GM12878 (cell line): ENCODE results near the gene SYNJ2BP.

ENCODE experiments used
- CEBPB ChIP-seq, 2 experiments: fragments of 150-350 bp in 1 of 2; IDR thresholded peaks; 2 replicates each; pipeline ENCODE4 v1.6.1; 2012 to 2014; ENCODE audit warnings: low read depth in 2 of 2, low read length in 2 of 2, borderline replicate concordance in 1 of 2, inconsistent platforms in 1 of 2
- CHD2 ChIP-seq: IDR thresholded peaks from 2 replicates; pipeline ENCODE4 v1.6.1; 2011; ENCODE audit warnings: low read depth, low read length, improper control_type of control experiment, borderline replicate concordance
- EP300 ChIP-seq, 2 experiments: fragments of 150-350 bp in 1 of 2; IDR thresholded peaks; 2 replicates each; pipeline ENCODE4 v1.6.1; 2011 to 2012; ENCODE audit warnings: low read depth in 2 of 2, low read length in 2 of 2, borderline replicate concordance in 1 of 2, improper control_type of control experiment in 1 of 2, inconsistent platforms in 1 of 2; ENCODE audit not compliant: control insufficient read depth in 1 of 2
- EZH2 ChIP-seq: IDR thresholded peaks from 2 replicates; pipeline ENCODE4 v1.6.1; 2012; ENCODE audit warnings: low read depth, mild to moderate bottlenecking, control low read depth, inconsistent platforms, low read length, borderline replicate concordance; ENCODE audit not compliant: control insufficient read depth
- MYC ChIP-seq: IDR thresholded peaks from 2 replicates; pipeline ENCODE4 v1.6.1; 2011; ENCODE audit warnings: mild to moderate bottlenecking, low read length, moderate library complexity, inconsistent platforms; ENCODE audit not compliant: insufficient read depth, insufficient replicate concordance, insufficient read length, severe bottlenecking
- RBBP5 ChIP-seq: fragments of 200-600 bp; sonication (generic); conservative IDR thresholded peaks from 2 replicates; pipeline ENCODE4 v1.6.1; 2016
- RCOR1 ChIP-seq: conservative IDR thresholded peaks from 2 replicates; pipeline ENCODE4 v1.6.1; 2012; ENCODE audit warnings: low read depth, low read length, improper control_type of control experiment
- SIN3A ChIP-seq: IDR thresholded peaks from 2 replicates; pipeline ENCODE4 v1.6.1; 2012; ENCODE audit warnings: low read depth, low read length, improper control_type of control experiment
- SPI1 ChIP-seq: IDR thresholded peaks from 2 replicates; pipeline ENCODE4 v1.6.1; 2011; ENCODE audit warnings: low read depth, mild to moderate bottlenecking, low read length, moderate library complexity, borderline replicate concordance; ENCODE audit not compliant: insufficient read depth
- ZBED1 ChIP-seq: IDR thresholded peaks from 2 replicates; pipeline ENCODE4 v1.6.1; 2016; ENCODE audit warnings: borderline replicate concordance
- TF ChIP-seq, protein P1 (sequence below): IDR thresholded peaks from 2 replicates; pipeline ENCODE4 v1.6.1; 2011; ENCODE audit warnings: borderline replicate concordance, low read depth, mild to moderate bottlenecking, moderate library complexity, low read length; ENCODE audit not compliant: insufficient read depth, poor library complexity, severe bottlenecking
- TF ChIP-seq, protein P2 (sequence below): IDR thresholded peaks from 2 replicates; pipeline ENCODE4 v1.6.1; 2012; ENCODE audit warnings: low read depth, low read length, improper control_type of control experiment
- TF ChIP-seq, protein P3 (sequence below): IDR thresholded peaks from 2 replicates; pipeline ENCODE4 v1.6.1; 2012; ENCODE audit warnings: low read depth, low read length, improper control_type of control experiment

DNA sequence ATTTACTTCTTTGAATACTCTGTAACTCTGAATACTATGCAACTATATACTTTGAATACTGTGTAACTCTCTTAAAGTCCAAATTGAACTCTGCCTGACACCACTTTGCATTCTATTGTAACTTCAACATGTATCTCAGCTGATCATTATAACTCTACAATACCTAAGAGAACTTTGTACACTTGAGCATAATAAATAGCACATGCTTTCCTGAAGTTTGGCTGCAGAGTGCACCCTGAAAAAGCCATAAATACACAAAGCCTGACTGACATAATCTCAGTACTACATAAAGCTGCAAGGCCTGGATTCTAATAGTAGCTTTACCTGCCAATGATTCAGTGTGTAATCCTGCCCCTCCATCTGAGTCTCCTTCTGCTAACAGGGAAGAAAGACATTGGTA is 36.1 kb downstream of the SYNJ2BP start:
- TF ChIP-seq, protein P1, sequence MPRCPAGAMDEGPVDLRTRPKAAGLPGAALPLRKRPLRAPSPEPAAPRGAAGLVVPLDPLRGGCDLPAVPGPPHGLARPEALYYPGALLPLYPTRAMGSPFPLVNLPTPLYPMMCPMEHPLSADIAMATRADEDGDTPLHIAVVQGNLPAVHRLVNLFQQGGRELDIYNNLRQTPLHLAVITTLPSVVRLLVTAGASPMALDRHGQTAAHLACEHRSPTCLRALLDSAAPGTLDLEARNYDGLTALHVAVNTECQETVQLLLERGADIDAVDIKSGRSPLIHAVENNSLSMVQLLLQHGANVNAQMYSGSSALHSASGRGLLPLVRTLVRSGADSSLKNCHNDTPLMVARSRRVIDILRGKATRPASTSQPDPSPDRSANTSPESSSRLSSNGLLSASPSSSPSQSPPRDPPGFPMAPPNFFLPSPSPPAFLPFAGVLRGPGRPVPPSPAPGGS, result no peak
- TF ChIP-seq EP300 (IDR thresholded peaks at IDR 0.05; ENCODE audit: borderline replicate concordance in 1 of 2, control insufficient read depth in 1 of 2, low read depth in 2 of 2, low read length in 2 of 2) (no peak), CEBPB (IDR thresholded peaks at IDR 0.05; ENCODE audit: borderline replicate concordance in 1 of 2, low read depth in 2 of 2, low read length in 2 of 2) (no peak), RCOR1 (no peak), SPI1 (no peak), MYC (no peak), ZBED1 (no peak), RBBP5 (no peak), CHD2 (no peak), EZH2 (no peak), SIN3A (no peak)
- TF ChIP-seq, protein P2, sequence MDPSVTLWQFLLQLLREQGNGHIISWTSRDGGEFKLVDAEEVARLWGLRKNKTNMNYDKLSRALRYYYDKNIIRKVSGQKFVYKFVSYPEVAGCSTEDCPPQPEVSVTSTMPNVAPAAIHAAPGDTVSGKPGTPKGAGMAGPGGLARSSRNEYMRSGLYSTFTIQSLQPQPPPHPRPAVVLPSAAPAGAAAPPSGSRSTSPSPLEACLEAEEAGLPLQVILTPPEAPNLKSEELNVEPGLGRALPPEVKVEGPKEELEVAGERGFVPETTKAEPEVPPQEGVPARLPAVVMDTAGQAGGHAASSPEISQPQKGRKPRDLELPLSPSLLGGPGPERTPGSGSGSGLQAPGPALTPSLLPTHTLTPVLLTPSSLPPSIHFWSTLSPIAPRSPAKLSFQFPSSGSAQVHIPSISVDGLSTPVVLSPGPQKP, result no peak
- TF ChIP-seq, protein P3, sequence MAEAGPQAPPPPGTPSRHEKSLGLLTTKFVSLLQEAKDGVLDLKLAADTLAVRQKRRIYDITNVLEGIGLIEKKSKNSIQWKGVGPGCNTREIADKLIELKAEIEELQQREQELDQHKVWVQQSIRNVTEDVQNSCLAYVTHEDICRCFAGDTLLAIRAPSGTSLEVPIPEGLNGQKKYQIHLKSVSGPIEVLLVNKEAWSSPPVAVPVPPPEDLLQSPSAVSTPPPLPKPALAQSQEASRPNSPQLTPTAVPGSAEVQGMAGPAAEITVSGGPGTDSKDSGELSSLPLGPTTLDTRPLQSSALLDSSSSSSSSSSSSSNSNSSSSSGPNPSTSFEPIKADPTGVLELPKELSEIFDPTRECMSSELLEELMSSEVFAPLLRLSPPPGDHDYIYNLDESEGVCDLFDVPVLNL, result no peak
